Calu3 (cell line): ENCODE data around the gene KCNT2. TPM values are rescaled to one million over a fixed set of nuclear protein-coding genes. Genes with fewer than 3 reads are reported as not detected.

ENCODE experiments used
- BruUV-seq: library from RNA; stranded (reverse); fragments of 400-500 nt; replicated peaks from 2 replicates; lab custom pipeline; 2021; lab: Mats Ljungman, UMichigan
- CTCF ChIA-PET: fragments of 300-600 bp; sonication (Branson Sonifier 250); formaldehyde crosslinking; loops from one replicate; lab custom pipeline; 2022; ENCODE audit warnings: antibody characterized with exemption; lab: Charles Lee
- DNase-seq: peaks from one replicate; pipeline ENCODE4 v3.0.0; 2022
- H3K27ac Mint-ChIP-seq: one replicate; pipeline ENCODE4 v1.8.0; 2022; ENCODE audit warnings: mixed read lengths; ENCODE audit not compliant: unreplicated experiment
- H3K27me3 Mint-ChIP-seq: one replicate; pipeline ENCODE4 v1.8.0; 2022; ENCODE audit warnings: mixed read lengths; ENCODE audit not compliant: unreplicated experiment
- H3K36me3 Mint-ChIP-seq: one replicate; pipeline ENCODE4 v1.8.0; 2022; ENCODE audit warnings: mild to moderate bottlenecking, moderate library complexity, mixed read lengths; ENCODE audit not compliant: insufficient read depth, unreplicated experiment
- H3K4me1 Mint-ChIP-seq: one replicate; pipeline ENCODE4 v1.8.0; 2022; ENCODE audit warnings: mild to moderate bottlenecking, low read depth, mixed read lengths; ENCODE audit not compliant: unreplicated experiment
- H3K4me3 Mint-ChIP-seq: one replicate; pipeline ENCODE4 v1.8.0; 2022; ENCODE audit warnings: mild to moderate bottlenecking, low read depth, moderate library complexity, mixed read lengths; ENCODE audit not compliant: unreplicated experiment
- H3K9me3 Mint-ChIP-seq: one replicate; pipeline ENCODE4 v1.8.0; 2022; ENCODE audit warnings: low read depth, mixed read lengths; ENCODE audit not compliant: unreplicated experiment
- CTCF ChIP-seq: fragments of 200-600 bp; IDR thresholded peaks from one replicate; pipeline ENCODE4 v1.8.0; 2022; ENCODE audit warnings: antibody characterized with exemption; ENCODE audit not compliant: unreplicated experiment
- intact Hi-C: fragments of 100-400 bp; cut with micrococcal nuclease; formaldehyde crosslinking; loops from one replicate; pipeline ENCODE4 v1.10.0; 2022; ENCODE audit not compliant: unreplicated experiment
- total RNA-seq: library from RNA; stranded (reverse); gene quantifications from 2 replicates; pipeline ENCODE4 v1.2.3, GENCODE V29; 2022

The KCNT2 gene
- total RNA-seq, 1 experiment from 2014 or later: 3.3 TPM

GRCh38 chr1:196381544-196381943, 226.7 kb downstream of the KCNT2 start:
- CTCF ChIA-PET: interaction anchor here (0.7 kb wide), 1 partner anchor 47 kb away, joined by 3 read pairs; no protein-coding TSS in a partner anchor
- no TSS peak for BruUV-seq
- H3K9me3 Mint-ChIP-seq: no peaks in the 10 kb centered on the region
- H3K4me1 Mint-ChIP-seq: peaks cover 20% of the 10 kb centered on the region
- intact Hi-C loops: no loop called here
- no peak for DNase-seq
- no peak overlapping the region for H3K27ac Mint-ChIP-seq
- H3K36me3 Mint-ChIP-seq: no peaks in the 10 kb centered on the region
- H3K27me3 Mint-ChIP-seq: no peaks in the 10 kb centered on the region
- TF ChIP-seq CTCF: no peak
- H3K4me3 Mint-ChIP-seq: no peak overlapping the region

- TF ChIP-seq CTCF: no peak
- CTCF ChIA-PET: no interaction called here
- Mint-ChIP-seq H3K27ac (no peak overlapping the region), H3K4me3 (no peak overlapping the region), H3K4me1 (peaks cover 20% of the 10 kb centered on the region), H3K9me3 (no peaks in the 10 kb centered on the region), H3K27me3 (no peaks in the 10 kb centered on the region), H3K36me3 (no peaks in the 10 kb centered on the region)
- intact Hi-C loops: no loop called here
- no TSS peak for BruUV-seq
- DNase-seq: no peak
These were observed 227.9 kb downstream of the KCNT2 start for GRCh38 chr1:196380316-196380715.

- Mint-ChIP-seq H3K9me3 (no peaks in the 10 kb centered on the region), H3K4me1 (peaks cover 20% of the 10 kb centered on the region), H3K27me3 (no peaks in the 10 kb centered on the region), H3K27ac (no peak overlapping the region), H3K36me3 (no peaks in the 10 kb centered on the region), H3K4me3 (no peak overlapping the region)
- BruUV-seq: no TSS peak
- intact Hi-C loops: no loop called here
- DNase-seq: no peak
- no peak for TF ChIP-seq CTCF
- CTCF ChIA-PET: no interaction called here
These were observed 230.4 kb downstream of the KCNT2 start for GRCh38 chr1:196377811-196378210.

- Mint-ChIP-seq H3K27ac (no peak overlapping the region), H3K4me1 (peaks cover 20% of the 10 kb centered on the region), H3K36me3 (no peaks in the 10 kb centered on the region), H3K27me3 (no peaks in the 10 kb centered on the region), H3K4me3 (no peak overlapping the region), H3K9me3 (no peaks in the 10 kb centered on the region)
- CTCF ChIA-PET: no interaction called here
- no peak for TF ChIP-seq CTCF
- no TSS peak for BruUV-seq
- no peak for DNase-seq
- intact Hi-C loops: no loop called here
These were observed 231.5 kb downstream of the KCNT2 start for GRCh38 chr1:196376630-196377328.
